ENCODE measurements around the gene NOS1AP. TPM values are rescaled to one million over a fixed set of nuclear protein-coding genes. Genes with fewer than 3 reads are reported as not detected.

NOS1AP gene
- total RNA-seq, 2 experiments from 2014 or later = 0.18 TPM

DNA sequence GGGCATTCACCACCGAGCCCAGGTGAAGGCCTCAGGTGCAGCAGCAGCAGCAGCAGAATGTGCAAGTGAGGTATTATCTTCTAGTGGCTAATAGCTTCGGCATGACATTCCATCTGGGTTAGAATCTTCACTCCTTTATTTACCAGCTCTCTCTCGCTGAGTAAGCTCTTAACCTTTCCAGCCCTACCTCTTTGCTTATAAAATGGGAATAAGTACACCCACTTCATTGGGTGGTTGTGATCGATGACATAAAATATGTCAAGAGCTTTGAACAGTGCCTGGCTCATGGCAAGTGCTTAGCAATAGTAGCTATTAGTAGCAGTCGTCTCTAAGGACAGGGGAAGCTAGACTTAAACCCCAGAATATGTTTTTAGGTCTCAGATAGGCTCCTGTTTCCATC lies 149.5 kb downstream of the NOS1AP start:
- intact Hi-C loops (cut with micrococcal nuclease) = no loop called here

DNA sequence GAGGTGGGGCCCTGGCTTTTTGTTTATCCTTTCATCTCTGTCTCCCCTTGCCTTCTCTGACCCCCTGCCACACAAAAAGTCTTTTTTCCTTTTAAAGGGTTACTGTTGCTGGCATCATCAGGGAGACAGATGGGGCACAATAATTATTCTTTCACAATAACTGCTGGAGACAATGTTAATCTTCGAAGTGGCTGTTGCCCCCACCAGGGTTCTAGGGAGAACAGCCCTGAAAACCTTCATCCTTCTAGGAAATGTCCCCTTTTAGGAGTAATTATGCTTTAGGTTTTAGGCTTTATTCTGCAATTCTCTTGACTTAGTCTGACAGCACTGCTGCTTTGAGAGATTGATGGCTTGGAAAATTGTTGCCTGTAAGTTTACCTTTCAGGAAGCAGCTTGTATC lies 150.0 kb downstream of the NOS1AP start:
- Mint-ChIP-seq H3K9me3 (no peaks in the 10 kb centered on the region), H3K4me1 (ENCODE audit: low read depth) (no peaks in the 10 kb centered on the region), H3K27ac (no peak overlapping the region), H3K36me3 (ENCODE audit: low read depth) (no peaks in the 10 kb centered on the region), H3K4me3 (no peak overlapping the region), H3K27me3 (peaks cover 15% of the 10 kb centered on the region)
- no peak for ATAC-seq
- DNase-seq = no peak
- intact Hi-C loops (cut with micrococcal nuclease) = no loop called here
- TF ChIP-seq, protein P1, sequence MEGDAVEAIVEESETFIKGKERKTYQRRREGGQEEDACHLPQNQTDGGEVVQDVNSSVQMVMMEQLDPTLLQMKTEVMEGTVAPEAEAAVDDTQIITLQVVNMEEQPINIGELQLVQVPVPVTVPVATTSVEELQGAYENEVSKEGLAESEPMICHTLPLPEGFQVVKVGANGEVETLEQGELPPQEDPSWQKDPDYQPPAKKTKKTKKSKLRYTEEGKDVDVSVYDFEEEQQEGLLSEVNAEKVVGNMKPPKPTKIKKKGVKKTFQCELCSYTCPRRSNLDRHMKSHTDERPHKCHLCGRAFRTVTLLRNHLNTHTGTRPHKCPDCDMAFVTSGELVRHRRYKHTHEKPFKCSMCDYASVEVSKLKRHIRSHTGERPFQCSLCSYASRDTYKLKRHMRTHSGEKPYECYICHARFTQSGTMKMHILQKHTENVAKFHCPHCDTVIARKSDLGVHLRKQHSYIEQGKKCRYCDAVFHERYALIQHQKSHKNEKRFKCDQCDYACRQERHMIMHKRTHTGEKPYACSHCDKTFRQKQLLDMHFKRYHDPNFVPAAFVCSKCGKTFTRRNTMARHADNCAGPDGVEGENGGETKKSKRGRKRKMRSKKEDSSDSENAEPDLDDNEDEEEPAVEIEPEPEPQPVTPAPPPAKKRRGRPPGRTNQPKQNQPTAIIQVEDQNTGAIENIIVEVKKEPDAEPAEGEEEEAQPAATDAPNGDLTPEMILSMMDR (IDR thresholded peaks at IDR 0.05) = no peak
- ChIA-PET POLR2A (interaction anchor here (0.5 kb wide), 1 partner anchor 365 kb away, joined by 3 read pairs; no protein-coding TSS in a partner anchor), CTCF (no interaction called here)

More for the DNA sequence above, 149.5 kb downstream of the NOS1AP start:
- H3K36me3 Mint-ChIP-seq (ENCODE audit: low read depth) = no peaks in the 10 kb centered on the region
- no peaks in the 10 kb centered on the region for H3K4me1 Mint-ChIP-seq (ENCODE audit: low read depth)
- TF ChIP-seq, protein P1 (IDR thresholded peaks at IDR 0.05) = no peak
- ATAC-seq = no peak
- no peak overlapping the region for H3K27ac Mint-ChIP-seq
- no peak for DNase-seq
- no peak overlapping the region for H3K4me3 Mint-ChIP-seq
- CTCF ChIA-PET = no interaction called here
- no peaks in the 10 kb centered on the region for H3K9me3 Mint-ChIP-seq
- POLR2A ChIA-PET = no interaction called here
- peaks cover 15% of the 10 kb centered on the region for H3K27me3 Mint-ChIP-seq

DNA sequence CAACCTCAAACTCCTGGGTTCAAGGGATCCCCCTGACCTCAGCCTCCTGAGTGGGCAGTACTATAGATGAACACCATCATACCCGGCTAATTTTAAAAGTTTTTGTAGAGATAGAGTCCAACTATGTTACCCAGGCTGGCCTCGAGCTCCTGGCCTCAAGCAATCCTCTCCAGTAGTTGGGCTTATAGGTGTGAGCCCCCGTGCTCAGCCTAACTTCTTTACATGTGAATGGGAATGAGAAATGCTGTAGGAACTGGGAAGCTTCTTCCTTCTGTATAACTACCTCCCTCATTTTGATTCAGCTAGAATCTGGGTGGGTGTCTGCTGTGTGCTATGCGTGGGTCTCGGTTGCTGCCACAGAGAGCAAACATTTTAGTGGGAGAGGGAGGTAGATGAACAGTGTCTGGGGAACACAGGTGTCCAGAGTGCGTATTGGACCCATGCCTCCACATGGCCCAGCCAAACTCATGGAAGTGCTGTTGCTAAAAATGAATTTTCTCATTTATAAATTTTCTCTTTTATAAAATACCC lies 150.6 kb downstream of the NOS1AP start:
- TF ChIP-seq, protein P1 (IDR thresholded peaks at IDR 0.05) = no peak
- Mint-ChIP-seq H3K4me1 (ENCODE audit: low read depth) (no peaks in the 10 kb centered on the region), H3K36me3 (ENCODE audit: low read depth) (no peaks in the 10 kb centered on the region), H3K27ac (no peak overlapping the region), H3K4me3 (no peak overlapping the region), H3K27me3 (peaks cover 15% of the 10 kb centered on the region), H3K9me3 (no peaks in the 10 kb centered on the region)
- ChIA-PET CTCF (no interaction called here), POLR2A (interaction anchor here (0.5 kb wide), 1 partner anchor 365 kb away, joined by 3 read pairs; no protein-coding TSS in a partner anchor)
- ATAC-seq = no peak
- DNase-seq = no peak
- intact Hi-C loops (cut with micrococcal nuclease) = no loop called here

DNA sequence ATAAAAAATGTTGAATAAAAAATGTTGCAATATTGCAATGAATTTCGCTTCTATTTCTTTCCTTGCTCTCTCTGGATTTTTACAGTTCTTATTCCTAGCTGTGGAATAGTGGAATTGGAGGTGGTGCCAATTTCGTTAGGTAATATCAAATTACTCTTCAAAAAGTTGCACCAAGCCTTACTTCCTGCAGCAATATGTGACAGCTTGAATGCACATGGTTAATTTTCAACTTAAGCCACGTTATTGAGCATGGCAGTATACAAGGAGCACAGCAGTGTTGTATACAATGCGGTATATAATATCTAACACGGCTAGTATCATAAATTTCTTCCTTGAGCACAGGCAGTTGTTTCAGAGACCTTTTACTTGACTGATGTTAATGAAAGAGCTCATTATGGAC lies 152.5 kb downstream of the NOS1AP start:
- intact Hi-C loops (cut with micrococcal nuclease) = no loop called here
- TF ChIP-seq, protein P1 (IDR thresholded peaks at IDR 0.05) = no peak
- Mint-ChIP-seq H3K27ac (no peak overlapping the region), H3K27me3 (peaks cover 11% of the 10 kb centered on the region), H3K9me3 (no peaks in the 10 kb centered on the region), H3K36me3 (ENCODE audit: low read depth) (no peaks in the 10 kb centered on the region), H3K4me3 (no peak overlapping the region), H3K4me1 (ENCODE audit: low read depth) (no peaks in the 10 kb centered on the region)
- no peak for DNase-seq
- no peak for ATAC-seq
- CTCF ChIA-PET = interaction anchor here (1.4 kb wide), 1 partner anchor 15 kb away, joined by 3 read pairs; no protein-coding TSS in a partner anchor
- POLR2A ChIA-PET = interaction anchor here (1.7 kb wide), 1 partner anchor 10 kb away, joined by 6 read pairs; no protein-coding TSS in a partner anchor

DNA sequence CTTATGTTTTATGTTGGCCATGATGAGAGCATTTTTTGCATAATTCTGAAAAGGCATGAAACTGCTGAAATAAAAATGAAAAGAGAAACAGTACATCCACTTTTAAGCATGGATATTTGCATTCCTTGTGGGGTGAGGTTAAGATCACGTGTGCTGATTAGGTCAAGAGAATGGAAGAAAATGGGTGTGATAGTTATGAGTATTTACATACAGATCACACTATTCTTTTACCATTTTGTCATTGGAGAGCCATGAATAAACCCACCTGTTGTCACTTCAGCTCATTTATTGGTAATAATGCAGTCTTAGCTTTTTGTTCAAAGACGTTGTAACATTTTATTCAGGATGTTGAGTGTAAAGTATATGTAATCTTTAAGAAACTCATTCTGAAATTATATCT lies 153.2 kb downstream of the NOS1AP start:
- DNase-seq (no peak), ATAC-seq (no peak)
- H3K36me3 Mint-ChIP-seq (ENCODE audit: low read depth) = no peaks in the 10 kb centered on the region
- H3K27me3 Mint-ChIP-seq = peaks cover 11% of the 10 kb centered on the region
- intact Hi-C loops (cut with micrococcal nuclease) = no loop called here
- no peaks in the 10 kb centered on the region for H3K4me1 Mint-ChIP-seq (ENCODE audit: low read depth)
- ChIA-PET POLR2A (interaction anchor here (1.7 kb wide), 1 partner anchor 9 kb away, joined by 6 read pairs; no protein-coding TSS in a partner anchor), CTCF (no interaction called here)
- TF ChIP-seq, protein P1 (IDR thresholded peaks at IDR 0.05) = no peak
- H3K9me3 Mint-ChIP-seq = no peaks in the 10 kb centered on the region
- no peak overlapping the region for H3K4me3 Mint-ChIP-seq
- H3K27ac Mint-ChIP-seq = no peak overlapping the region

Measured in activated CD8-positive, alpha-beta T cell treated with anti-CD3 and anti-CD28 coated beads for 36 hours (primary cell).